GM18870 (cell line): ENCODE data around the gene ANKRD49.
A peak's percentile ranks its signal among the peaks of the same experiment; 100 is the strongest.
"Not testable (repeated sequence)": the region's sequence is repeated elsewhere in the genome, so short reads cannot be mapped to it uniquely, and the experiment has no call there.

Source experiments
- ATAC-seq: cut with Tn5 transposase; IDR thresholded peaks from one replicate; pipeline ENCODE4 v1.9.1; 2021; ENCODE audit warnings: moderate library complexity; ENCODE audit not compliant: unreplicated experiment

The ANKRD49 gene

DNA sequence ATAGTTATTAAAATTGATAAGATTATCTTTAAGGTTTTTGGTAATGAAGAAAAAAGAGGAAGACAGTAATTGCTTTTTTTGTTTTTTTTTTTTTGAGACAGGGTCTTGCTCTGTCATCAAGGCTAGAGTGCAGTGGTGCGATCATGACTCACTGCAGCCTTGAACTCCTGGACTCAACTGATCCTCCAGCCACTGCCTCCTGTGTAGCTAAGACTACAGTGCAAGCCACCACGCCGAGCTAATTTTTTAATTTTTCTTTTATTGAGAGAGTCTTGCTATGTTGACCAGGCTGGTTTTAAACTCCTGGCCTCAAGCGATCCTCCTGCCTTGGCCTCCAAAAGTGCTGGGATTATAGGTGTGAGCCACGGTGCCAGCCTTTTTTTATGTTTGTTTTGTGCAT, 12.7 kb downstream of the ANKRD49 start:
- ATAC-seq = not testable (repeated sequence)

DNA sequence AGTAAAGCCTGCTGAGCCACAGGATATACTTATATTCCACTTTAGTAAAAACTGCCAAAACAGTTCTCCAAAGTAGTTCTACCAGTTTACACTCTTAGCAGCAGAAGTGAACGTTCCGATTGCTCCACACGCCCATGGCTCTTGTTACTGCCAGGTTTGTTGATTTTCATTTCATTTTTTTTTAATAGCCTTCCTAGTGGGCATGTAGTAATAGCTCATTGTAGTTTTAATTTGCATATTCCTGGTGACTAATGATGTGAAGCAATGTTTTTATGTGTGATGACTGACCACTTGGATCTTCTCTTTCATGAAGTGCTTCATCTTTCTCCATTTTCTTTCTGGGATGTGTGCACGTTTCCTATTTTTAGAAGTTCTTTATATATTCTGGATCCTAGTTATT, 13.7 kb downstream of the ANKRD49 start:
- ATAC-seq = no peak

DNA sequence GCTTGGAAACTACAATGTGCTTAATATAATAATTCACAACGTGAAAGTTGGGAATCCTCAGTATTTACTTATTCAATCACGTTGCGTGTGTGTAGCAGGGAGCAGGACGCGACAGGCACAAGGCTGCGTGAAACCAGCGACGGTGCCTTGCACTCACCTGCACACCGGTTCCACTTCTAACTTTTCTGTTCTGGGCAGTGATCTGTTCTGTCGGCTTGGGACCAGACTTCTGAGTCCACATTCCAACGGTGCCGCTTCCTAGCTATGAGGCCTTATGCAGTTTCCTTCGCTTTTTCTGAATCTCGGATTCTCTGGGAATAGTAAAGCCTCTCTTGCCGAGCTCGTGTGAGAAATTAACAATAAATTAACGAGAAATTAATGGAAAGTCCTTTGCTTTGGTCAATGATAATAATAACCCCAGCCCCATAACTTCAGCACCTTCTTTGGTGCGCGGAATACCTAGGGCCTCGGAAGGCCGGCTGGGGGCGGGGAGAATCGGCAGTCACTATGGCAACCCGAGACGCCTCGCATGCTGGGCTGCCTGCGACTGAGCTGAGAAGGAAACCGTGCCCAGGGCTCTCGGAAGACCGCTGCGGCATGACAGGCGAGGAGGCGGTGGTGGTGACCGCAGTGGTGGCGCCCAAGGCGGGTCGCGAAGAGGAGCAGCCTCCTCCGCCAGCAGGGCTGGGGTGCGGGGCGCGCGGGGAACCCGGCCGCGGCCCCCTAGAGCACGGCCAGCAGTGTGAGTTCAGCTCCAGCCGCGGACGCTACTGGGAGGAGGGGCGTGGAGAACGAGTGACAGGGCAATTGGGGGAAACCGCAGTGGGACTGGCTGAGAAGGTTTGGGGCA, 18.4 kb downstream of the ANKRD49 start, which contains the start of gene C11orf97:
C11orf97 (plus strand) TSS at position 530 of the 850 bp plus-strand sequence; CDS start at position 598, 68 bp downstream.
- ATAC-seq = peak; percentile 64

GRCh38 chr11:94513091-94513490, 19.3 kb downstream of the ANKRD49 start:
- ATAC-seq = no peak

DNA sequence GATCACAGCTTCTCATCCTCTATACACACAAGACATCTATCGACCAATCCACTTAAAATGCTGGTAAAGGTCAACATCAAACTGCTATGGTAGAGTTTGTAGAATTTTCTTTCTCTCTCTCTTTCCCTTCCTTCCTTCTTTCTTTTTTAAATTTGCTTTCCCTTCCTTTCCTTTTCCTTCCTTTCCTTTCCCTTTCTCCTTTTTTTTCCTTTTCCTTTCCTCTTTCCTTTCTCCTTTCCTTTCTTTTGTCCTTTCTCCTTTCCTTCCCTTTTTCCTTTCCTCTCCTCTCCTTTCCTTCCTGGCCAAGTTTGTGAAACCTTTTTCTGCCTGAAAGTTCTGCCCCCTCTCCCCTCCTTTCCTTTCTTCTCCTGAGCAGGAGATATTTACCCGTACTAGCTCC, 21.6 kb downstream of the ANKRD49 start:
- no peak for ATAC-seq

DNA sequence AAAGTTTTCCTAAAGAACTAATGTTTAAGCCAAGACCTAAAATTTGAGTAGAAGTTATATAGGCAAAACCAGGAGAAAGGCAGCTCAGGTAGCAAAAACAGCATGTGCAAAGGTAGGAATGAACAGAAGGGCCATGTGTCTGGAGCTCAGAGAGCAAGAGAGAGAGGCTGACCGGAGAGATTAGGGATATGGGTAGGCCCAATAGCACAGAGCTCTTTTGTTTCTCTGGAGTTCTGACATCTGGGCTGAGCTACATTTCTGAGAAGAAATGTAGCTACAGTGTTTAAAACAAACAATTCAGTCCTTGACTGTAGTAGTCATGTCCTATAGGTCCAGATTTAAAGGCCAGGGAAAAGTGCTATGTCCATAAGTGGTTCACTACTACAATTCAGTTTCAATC, 22.9 kb downstream of the ANKRD49 start:
- ATAC-seq = no peak

DNA sequence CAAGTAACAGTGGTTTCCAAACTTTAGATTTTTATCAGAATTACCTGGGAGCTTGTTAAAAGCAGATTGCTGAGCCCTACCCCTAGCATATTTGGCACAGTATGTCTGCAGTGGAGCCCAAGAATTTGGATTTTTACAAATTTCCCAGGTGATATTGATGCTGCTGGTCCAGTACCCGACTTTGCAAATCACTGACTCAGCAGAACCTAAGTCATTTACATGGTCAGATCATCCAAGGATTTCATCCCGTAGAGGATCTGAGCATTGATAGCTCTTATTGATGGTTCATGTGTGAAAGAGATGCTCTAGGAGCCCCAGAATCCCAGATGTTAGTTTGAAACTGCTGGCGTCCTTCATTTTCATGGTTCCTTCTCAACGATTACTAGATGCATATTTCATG, 24.5 kb downstream of the ANKRD49 start:
- no peak for ATAC-seq

DNA sequence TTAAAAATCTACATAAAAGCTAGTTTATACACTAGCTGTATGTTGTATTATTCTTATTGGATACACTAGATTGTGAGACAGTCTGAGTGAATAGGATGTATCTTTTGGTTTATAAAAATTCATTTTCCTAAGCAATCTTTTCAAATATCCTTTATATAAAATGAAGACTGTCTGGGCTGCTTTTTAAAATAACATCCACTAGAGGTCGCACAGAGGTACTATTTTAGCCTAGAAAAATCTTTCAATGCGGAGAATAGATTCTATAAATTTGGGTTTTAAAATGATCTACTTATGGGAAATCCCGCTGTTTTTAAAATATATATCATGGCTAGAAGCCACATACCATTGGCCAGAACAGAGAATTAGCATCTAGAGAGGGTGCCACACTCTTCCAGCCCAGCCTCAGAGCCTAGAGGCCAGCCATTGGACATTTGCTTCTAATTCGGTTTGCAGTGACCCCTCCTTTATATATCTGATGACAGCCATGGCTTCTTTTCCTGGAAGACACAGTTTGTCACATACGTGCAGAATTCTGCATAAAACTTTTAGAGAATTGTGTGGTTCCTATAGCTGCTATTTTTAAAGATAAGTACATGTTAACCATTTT, 25.8 kb downstream of the ANKRD49 start:
- no peak for ATAC-seq

GRCh38 chr11:94521684-94522083, 27.9 kb downstream of the ANKRD49 start:
- ATAC-seq = peak; percentile 67

- ATAC-seq = no peak
Measured at GRCh38 chr11:94524341-94524740, 30.6 kb downstream of the ANKRD49 start.

- ATAC-seq = no peak
Measured at GRCh38 chr11:94525546-94526324, 32.0 kb downstream of the ANKRD49 start.

DNA sequence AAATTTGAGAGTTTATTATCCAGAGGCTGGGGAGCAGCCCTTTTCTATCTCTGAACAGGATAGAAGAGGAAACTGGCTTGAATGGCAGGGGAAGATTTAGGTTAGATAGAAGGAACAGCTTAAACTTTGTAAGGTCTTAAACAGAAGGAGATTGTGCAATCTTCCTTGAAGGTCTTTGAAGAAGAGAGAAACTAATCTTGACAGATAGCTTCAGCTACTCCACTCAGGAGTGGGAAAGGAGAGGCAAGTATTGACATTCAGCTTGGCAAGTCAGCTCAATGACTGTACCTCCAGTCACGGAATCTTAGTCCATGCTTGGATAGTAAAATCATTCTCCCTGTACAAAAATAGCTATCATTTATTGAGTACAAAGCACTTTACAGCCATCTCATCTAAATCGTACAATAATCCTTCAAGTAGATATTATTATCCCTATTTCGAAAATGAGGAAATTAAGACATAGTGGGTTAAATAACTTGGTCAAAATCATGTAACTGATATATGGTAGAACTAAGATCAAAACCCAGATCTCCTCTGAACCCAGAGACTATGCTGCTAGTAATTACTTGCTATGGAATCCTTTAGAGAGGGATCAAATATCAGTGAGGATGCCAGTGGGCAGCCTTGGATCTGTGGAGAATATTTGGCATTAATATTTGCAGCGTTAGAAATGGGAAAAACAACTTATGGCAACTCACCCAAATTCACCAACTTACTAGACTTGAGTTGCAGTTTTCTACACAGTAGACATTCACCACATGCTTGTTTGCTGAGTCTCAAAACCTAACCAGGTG, 33.1 kb downstream of the ANKRD49 start:
- ATAC-seq = no peak

DNA sequence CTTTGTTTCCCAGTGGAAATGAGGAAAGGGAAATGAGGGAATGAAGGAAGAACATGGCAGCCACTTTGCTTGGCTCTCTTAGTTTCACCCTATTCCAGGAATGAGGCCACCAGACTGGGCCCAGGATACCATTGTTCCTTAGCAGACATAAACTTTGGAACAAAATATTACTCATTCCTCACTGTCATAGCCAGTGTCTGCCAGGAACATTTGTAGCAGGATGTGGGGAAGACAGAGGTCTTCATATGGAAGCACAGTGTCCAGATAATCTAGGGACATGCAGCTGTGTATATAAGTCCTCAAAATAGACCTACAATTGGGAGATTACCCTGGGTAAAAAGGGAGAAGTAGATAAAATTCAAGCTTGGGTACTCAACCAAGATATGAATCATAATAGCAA, 34.8 kb downstream of the ANKRD49 start:
- ATAC-seq = no peak

DNA sequence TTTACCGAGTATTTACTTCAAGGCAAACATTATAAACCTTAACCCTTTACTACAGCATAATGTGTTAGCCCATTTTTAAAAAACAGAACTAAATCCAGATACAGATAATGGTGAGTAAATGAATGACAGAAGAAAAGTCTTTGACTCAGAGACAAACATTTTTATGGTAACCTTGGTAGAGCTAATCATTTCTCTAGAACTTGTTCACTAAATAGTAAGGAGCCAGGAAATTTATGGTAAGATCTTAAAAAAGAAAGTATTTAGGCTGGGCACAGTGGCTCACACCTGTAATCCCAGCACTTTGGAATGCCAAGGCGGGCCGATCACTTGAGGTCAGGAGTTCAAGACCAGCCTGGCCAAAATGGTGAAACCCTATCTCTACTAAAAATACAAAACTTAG, 38.4 kb downstream of the ANKRD49 start:
- no peak for ATAC-seq

DNA sequence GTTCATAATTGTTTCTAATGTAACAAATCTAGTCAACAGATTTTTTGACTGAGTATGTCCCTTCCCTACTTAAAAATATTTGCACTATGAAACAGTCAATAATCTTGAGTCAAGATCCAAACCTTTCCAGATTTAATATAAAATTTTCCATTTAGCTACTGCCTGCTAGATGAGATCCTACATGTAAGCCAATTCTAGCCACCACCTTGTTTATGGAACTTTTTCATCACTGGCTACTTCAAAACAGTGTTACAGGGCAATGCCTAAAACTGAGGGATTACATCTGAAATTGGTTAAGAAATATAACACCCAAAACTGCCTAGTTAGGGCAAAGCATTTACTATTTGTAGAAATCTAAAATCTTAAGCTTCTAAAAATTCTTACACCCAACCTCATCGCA, 39.4 kb downstream of the ANKRD49 start:
- ATAC-seq = no peak

DNA sequence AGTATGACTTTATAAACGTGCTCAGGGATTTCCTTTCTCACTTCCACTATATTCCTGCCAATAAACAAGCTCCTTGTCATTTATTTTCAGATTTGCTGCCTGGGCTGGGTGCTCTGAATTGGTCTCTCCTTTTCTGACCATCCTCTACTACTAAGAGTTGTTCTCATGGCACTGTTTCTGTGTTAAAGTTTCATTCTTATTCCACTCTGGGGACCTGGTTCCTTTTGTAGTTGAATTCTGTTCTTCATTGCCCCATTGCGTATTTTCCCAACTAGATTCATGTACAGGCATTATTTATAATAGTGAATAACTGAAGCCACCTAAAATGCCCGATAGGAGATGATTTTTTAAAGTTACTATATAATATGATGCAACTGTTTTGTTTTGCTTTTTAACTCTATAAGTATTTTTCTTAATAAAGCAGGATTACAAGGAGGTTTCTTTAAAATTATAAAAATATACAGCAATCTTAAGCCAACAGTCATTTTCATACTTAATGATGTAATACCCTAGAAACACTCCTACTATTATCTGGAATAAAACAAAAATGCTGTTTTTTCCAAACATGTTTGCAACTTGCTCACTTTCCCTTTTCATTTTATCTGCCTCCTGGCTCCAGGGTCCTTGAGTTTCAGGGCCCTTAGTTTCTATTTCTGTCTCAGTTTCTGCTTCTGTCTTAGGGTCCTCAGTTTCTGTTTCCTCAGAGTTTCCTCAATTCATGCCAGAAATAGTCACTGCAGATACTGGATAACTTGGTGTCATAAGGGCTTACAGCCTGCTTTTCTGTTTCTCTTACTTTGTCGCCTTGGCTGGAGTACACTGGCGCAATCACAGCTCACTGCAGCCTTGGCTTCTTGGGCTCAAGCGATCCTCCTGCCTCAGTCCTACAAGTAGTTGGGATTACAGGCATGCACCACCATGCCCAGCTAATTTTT, 40.2 kb downstream of the ANKRD49 start:
- no peak for ATAC-seq

- no peak for ATAC-seq
Measured at GRCh38 chr11:94536386-94536785, 42.6 kb downstream of the ANKRD49 start.

DNA sequence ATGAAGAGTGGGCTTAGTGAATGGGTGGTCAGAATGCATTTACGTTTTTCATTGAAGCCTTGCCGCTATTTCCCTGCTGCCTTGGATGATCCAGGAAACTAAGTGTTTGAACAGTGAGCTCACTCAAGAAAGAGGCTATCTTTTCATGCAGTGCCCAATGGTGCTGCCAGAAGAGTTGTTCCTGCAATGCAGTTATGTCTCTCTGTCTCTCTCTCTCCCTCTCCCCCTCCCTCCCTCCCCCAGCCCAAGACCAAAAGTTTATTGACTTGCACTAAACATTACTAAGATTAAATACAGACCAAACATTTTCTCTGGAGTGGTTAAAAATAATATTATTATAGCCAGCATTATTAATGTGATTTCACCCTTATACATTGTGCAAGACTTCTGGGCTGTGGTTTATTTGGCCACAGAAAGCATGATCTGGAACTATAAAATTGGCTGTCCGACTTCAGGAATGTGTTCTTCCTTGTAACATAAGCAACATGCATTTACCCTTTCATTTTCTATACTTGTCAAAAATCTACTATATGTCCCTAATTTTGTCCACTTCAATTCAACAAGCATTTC, 43.3 kb downstream of the ANKRD49 start:
- no peak for ATAC-seq

DNA sequence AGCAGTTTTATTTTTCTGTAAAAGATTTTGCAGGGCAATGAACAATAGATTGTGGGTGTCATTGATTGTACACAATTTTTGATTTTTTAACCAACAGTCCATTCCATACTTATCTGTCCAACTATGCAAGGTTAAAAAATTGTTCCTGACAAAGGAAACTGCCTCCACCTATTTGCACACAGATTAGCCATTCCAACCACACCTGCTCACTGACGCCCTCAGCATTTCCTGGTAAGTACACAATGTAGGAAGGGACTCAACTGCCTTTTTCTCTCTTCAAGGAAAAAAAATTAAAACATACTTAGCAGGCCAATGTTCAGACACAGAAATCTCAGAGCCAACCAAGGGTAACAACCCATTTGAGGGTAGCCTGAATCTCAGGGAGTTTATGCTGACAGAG, 45.6 kb downstream of the ANKRD49 start:
- ATAC-seq = no peak
